Inflammatory macrophage treated with lipopolysaccharide for 1 hour (primary cell): ENCODE results near the gene XCL1.
"Not testable (repeated sequence)": the region's sequence is repeated elsewhere in the genome, so short reads cannot be mapped to it uniquely, and the experiment has no call there.

Experiments used
- DNase-seq, 2 donors: peaks; one replicate each; pipeline ENCODE4 v3.0.0-alpha.2; 2020 to 2022

Gene XCL1

DNA sequence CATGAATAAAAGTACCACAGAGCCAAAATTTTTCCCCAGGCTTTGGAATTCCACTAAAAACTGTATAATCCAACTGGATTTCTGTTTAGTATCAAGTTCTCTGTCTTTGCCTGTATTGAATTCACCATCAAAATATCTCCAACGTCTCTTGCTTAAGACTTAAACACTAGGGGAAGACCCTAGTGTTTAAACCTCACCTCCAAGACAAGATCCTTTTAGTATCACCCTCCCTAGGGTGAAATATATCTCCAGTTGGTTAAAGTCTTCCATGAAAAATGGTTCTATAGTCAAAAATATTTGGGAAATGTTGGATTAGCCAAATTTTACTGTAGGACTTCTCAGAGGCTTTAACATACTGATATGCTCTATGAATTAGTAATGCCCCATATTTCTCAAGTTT lies 8.1 kb upstream of the XCL1 start:
- DNase-seq: no peak

DNA sequence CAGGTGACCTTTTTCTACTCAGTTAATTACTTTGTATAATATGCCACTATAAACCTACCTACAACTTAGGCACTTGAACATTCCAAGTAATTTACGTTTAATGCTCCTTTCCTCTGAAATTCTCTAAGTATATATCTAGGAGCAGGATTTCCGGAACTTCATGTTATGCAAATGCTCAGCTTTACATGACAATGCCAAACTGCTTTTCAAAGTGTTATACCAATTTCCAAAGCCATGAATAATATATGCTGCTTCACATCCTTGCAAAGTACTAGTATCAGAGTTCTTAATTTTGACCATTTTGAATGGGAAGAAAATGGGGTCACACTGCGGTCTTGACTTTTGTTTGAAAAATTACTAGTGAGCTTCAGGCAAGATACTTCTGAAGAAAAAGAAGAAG lies 5.8 kb upstream of the XCL1 start:
- no peak for DNase-seq

DNA sequence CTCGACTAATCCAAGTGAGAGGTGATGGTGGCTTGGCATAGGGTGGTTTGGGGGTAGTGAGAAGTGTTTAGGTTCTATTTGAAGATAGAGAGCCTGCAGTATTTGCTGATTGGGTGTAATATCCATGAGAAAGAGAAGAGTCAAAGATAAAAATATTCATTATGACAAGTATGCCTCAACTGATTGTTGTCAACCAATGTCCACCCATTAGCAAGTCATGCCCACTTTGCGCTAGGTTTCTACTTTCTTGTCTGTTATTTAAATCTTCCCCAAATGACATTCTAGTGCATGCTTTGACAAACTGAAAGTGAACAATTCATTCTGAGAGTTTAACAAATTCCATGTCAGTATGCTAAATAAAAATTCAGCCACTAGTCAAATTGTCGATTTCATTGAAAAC lies 3.8 kb upstream of the XCL1 start:
- DNase-seq: no peak

DNA sequence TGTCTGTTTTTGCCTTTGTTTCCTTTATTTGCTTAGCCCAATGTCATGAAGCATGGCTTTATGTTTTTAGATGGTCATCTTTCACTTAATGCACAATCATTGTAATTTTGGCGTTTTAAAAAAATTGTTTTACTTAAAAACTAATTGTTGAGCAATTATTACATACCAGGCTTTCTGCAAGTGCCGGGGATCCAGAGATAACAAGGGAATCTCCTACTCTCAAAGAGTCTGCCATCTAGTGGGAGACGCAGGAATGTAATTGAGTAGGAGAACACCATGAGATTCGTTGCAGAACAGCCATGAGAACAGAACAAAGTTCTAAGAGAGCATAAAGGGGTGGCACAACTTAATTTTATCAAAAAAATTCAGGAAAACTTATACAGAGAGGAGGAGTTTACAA lies 2.2 kb upstream of the XCL1 start:
- peak; percentile 48 to 63 for DNase-seq

DNA sequence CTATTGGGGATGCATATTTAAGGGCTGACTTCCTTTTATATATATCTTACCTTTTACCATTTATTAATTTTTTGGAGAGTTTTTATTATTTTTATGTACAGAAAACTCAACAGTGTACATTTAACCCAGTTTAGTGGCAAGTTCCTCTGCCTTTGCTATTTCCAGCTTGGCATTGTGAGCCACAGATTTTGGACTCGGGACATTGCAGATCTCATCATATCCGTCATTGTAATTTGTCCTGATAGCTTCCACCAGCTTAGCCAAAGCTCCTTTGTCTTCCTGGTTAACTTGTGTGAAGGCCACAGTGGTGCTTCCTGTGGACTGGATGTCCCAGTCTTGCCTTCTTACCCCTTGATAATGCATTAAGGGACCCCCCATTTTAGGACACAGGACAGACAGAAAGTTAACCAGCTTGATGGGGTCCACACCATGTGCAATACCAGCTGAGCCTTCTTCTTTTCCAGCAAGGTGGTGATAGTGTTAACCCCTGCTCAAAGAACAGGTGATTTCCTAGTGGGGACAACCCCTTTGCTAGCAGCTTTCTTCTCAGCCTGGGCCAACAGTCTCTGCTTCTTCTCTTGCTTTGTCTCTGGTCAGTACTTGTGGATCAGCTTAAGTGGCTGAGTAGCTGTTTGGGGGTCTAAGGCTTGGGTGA lies 2.3 kb downstream of the XCL1 start:
- DNase-seq: not testable (repeated sequence)

DNA sequence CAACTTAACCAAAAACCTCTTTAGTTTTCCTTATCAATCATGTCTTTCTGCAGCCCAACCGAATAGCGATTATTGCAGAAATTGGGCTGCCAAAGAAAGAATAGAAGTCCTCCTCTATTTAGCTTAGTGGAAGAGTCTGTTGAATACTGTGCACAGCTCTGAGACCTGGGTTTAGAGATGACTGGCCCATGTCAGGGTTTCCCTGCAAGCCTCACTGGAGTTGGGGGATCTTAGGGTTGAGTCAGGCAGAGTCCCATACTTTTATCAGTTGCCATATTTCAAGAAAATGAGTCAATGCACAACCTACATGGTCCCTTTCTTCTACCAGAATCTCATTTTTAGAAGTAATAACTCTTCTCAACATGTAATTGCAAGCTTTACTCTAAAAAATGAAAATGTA lies 3.9 kb downstream of the XCL1 start:
- DNase-seq: not testable (repeated sequence)

DNA sequence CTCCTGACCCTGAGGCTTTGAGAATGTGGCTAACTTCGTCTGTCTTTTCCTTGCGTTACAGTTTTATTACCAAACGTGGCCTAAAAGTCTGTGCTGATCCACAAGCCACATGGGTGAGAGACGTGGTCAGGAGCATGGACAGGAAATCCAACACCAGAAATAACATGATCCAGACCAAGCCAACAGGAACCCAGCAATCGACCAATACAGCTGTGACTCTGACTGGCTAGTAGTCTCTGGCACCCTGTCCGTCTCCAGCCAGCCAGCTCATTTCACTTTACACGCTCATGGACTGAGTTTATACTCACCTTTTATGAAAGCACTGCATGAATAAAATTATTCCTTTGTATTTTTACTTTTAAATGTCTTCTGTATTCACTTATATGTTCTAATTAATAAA lies 4.6 kb downstream of the XCL1 start:
- not testable (repeated sequence) for DNase-seq

DNA sequence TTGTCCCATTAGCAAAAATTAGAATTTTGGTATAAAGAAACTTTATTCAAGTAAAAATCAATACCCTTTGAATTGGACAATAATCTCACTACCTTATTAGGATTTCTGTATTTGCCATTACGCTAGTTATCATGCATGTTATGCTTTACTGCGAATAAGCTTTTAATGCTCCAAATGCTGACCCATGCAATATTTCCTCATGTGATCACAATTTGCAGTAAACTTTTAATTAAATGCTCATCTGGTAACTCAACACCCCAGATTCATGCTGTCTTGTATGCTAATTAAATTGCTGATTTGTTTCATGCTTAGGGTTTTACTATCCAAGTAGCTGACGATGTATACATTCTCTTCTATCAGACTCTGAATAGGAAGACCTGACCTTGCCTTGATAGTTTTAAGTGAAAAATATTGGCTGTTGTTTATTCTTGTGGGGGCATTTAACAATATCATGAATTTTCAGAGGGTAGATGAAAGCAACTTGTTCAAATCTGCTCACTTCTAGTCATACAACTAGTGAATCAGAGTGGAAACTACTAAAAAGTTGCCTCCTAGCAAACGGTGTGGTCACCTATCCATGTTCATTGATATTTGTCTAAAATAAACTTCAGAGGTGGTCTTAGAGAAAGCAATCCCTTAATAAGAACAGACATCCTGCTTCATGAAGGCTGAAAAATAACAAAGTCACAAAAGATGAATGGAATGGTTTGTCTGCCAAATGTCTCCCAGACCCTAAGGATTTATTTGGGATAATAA lies 5.6 kb downstream of the XCL1 start:
- no peak for DNase-seq

DNA sequence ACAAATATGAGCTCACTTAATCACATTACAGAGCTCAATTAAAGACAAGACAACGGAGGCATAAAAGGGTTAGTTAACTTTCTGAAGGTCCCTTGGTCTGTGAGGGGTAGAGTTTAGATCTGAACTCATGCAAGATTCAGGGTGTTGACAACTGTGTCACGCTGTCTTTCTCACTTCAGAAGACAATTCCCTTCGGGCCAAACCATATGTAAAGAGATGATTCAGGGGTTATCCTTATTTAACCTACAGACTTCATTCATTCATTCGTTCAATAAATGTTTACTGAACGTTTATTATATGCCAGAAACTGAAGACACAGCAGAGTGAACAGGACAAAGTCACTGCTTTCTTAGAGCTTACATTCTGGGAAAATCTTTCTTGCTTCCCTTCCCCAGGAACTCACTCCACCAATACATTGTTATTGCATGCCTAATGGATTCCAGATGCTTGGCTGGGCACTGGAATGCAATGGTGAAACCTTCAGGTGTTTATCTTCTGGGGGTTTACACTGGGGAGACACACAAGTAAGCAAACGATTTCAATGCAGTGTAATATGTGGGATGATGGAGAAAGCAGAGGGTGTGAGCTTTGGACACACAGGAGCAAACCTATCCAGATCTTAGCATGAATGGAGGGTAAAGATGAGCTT lies 6.4 kb downstream of the XCL1 start:
- DNase-seq: no peak

DNA sequence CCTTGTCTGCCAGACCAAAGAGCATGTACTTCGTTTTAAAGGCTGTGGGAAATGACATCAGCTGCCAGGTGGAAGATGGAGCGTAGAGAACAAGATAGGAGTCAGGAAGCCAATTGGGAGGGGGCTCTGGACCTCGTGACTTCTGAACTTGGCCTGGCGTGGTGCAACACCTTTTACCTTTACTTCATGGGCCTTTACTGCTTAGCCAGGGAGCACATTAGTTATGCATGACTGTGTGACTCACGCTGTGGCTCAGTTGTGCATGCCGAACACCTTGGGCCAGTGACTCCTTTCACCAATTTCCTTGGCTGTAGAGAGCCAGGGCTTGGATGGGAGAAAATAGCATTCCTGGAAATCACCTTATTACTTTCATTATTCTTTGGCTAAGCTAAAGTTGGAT lies 7.2 kb downstream of the XCL1 start:
- no peak for DNase-seq

DNA sequence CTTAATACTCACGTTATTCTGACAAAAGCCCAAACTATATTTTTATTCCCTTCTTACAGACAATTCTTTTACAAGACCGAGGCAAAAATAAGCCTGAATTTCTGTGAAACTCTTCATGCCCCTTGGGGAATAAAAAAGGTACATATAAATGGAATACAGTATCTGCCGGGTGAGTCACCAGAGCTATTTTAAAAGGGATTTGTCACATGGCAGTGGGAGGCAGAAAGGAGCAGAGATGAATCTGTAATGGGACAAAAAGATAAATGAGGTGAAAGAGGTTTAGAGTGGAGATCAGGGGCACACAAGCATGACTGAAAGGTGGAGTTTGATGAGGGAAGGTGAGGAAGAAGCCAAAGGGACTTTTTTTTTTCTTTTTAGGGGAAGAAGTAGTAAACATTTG lies 8.8 kb downstream of the XCL1 start:
- DNase-seq: no peak

DNA sequence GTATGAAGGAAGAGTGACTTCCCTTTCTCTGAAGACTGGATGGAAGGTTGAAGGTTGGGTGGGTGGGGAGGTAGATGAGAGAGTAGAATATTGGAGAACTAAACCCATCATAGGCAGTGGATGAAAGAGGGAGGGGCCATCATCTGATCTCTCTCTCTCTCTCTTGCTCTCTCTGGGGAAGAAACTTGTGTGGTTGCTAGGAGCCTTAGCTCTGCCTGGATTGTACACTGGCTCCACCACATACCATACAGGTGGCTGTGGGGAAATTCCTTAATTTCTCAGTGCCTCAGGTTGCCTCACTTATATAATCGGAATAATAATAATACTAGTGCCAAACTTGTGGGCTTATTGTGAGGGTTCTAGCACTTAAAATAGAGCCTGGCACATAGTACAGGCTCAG lies 9.5 kb downstream of the XCL1 start:
- DNase-seq: no peak

DNA sequence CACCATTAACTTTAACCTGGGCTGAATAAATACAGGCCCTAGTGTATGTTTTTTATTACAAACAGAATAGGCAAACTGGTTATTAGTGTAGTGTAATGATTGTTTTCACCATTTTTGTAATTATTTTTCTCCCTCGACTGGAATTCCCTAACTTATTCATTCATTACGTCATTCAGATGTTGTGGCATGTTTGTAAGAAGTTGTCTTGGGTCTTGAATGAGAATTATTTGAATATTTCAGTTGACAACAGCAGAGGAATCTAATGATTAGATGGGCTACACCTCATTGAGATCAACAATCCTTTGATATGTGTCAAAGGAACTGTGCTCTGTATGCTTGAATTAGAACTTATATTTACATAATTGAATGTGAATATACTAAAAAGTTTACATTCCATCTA lies 12.8 kb downstream of the XCL1 start:
- no peak for DNase-seq

DNA sequence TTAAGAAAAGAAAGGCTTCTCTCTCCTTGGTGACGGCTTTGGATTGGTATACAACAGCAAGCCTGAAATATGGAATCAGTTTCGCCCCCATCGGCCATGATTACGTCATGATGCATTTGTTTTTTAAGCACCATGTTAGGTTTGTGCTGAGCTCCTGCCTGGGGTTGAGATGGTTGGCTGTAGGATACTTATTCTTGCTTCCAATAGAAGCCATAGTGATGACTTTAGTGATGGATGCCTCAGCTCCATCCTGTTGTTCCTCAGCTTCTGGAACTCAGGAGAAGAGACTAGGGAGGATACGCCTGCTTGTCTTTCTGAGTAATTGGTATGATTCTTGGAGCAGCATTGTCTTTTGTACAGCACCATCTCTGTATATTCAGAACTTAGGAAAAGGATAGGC lies 14.7 kb downstream of the XCL1 start:
- DNase-seq: no peak

DNA sequence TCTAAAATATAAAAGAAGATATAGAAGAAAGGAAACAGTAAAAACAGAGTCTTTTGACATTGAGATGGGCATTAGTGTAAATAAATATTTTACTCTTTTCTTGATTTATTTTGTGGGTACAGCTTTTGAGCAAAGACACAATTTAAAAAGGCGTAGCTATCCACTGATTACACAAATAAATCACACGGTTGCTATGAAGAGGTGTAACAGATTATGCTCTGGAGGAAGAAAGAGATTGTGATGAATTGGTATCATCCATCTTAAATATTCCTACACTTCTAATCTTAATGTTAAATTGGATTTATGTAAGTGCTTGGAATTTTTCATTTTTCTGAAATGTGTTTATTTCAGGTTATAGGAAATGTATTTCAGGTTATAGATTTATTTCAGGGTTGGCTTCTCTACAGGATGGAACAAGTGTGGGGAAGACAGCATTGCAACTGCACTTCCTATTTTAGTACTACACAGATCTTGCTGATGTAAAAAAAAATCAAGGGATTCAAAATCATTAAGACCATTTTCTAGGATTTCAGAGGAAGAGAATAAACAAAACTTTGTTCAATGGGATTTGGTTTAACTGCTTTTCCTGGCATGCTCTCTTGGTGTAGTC lies 15.3 kb downstream of the XCL1 start:
- no peak for DNase-seq

DNA sequence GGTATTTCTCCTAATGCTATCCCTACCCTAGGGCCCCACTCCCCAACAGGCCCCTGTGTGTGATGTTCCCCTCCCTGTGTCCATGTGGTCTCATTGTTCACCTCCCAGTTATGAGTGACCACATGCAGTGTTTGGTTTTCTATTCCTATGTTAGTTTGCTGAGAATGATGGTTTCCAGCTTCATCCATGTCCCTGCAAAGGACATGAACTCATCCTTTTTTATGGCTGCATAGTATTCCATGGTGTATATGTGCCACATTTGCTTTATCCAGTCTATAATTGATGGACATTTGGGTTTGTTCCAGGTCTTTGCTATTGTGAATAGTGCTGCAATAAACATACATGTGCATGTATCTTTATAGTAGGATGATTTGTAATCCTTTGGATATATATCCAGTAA lies 19.0 kb downstream of the XCL1 start:
- DNase-seq: not testable (repeated sequence)

DNA sequence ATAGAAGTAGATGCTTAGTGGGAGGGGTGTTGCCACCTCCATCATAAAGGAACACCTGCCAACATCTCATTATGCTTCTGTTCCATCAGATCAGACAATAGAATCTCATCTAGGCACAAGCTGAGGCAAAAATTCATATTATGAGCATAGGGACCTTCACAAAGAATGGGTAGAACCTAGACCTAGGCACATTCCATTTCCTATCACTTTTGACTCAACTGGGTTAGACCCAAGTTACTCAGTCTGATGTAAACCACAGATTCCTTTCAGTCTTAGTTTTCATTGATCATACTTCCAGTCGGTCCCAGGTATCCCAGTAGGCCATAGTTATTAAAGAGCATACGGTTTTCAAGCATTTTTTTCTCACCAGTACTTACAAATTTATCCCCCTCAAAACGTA lies 21.7 kb downstream of the XCL1 start:
- DNase-seq: no peak

DNA sequence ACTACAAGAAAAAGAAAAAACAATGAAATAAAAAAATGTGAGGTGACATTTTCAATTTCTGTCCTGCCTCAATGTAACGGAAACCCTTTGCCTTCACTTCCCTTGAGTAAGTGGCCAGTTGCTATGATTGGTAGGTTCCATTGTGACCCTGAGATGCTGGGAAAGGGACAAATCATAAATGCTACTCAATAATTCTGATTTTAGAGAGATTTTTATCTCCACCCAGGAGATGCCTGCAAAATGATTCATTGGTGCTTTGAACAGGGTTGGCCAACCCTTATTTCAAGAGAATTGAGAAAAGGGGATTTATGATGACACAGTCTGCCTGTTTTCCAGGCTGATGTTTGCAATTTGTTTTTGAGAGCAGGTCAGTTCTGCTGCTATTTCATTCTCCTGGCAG lies 22.5 kb downstream of the XCL1 start:
- DNase-seq: no peak

DNA sequence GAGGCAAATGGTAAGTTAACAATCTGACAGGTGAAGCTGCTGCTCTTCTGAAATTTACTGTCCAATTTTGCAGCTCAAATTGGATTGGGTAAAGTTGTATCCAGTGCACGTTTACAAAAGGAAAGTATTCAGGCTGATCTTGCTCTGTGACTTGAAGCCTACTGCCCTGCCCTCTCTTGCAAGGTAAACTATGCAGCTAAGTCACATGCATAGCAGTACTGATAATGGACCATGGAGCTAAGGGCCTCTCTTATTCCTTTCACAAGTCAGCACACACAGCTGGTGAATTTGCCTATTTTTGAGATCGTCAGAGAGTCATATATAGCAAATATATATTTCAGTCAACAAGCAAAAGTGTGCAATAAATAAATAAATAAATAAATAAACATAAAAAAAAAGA lies 23.2 kb downstream of the XCL1 start:
- DNase-seq: no peak

DNA sequence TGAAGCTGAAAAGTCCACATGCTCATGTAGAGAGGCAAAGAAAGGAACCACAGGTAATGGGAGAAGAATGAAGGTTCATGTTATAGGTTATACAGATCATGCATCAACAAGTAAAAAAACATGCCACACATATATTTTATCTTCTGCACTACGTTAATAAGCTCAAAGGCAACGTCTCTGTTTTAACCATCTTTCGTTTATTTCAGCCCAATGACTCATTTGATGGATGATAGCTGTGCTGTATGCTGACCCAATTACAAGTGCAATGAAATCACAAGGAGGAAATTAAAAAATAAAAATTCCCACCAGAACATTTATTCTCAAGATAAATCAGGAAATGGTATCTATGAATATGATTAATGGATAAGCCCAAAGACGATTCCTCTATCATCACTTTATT lies 24.6 kb downstream of the XCL1 start:
- DNase-seq: no peak

DNA sequence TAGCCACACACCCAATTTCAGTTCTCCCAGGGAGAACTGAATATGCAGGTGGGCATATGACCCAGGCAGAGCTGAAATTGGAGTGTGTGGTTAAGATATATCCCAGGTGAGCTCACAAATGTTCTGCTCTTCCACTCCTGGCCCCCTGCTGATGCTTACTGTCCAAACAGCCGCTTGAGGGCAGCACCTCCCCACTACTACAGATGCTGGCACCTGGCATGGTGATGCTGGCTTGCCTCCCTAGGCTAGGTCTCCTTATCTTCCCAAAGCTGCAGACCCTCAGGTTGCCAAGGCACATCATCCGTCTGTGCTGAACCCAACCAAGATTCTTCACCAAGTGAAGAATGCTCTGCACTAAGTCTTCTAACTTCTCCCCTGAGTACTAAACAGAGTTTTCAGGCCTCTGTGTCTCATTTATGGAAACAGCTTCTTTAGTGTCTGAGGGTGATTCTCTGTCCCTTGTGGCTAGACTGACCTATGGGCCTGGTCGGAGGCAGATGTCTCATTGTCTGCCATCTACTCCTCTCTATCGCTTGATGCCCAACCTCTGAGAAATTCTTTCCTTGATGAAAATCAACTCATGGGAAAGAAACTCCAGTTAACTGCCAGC lies 27.2 kb downstream of the XCL1 start:
- DNase-seq: peak; percentile 29 to 65

DNA sequence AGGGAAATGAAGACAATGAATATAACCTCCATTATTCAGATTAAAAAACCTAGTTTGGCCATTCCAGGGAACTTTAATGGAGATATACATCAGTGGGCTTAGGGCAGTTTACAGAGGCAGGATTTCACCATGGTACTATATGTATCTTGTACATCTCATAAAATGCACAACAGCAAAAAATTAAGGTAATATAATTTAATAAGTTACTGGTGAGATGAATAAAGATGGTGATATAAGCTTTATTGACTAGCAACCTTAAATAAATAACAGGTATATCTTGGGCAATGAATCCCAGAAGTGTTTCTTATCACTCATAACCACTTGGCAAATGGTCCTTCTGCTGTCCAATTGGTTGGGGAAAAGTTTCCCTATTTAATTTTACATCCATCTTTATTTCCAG lies 29.0 kb downstream of the XCL1 start:
- DNase-seq: no peak

DNA sequence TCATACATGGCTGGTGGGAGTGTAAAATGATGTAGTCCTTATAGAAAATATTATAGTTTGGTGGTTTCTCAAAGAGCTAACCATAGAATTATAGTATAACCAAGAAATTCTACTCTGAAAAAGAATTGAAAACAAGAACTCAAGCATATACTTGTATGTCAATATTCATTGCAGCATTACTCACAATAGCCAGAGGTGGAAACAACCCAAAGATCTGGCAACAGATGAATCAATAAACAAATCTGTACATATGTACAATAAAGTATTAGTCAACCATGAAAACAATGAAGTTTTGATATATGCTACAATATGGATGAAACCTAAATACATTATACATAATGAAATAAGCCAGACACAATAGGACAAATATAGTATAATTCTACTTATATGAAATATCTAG lies 29.7 kb downstream of the XCL1 start:
- no peak for DNase-seq
